Activated CD4-positive, CD25-positive, alpha-beta regulatory T cell treated with anti-CD3 and anti-CD28 coated beads, Interleukin-2, amount 50 U/mL, for 72 hours (primary cell): ENCODE measurements around the gene SLC16A10.
"Not testable (repeated sequence)": the region's sequence is repeated elsewhere in the genome, so short reads cannot be mapped to it uniquely, and the experiment has no call there.

Experiments used
- DNase-seq: peaks from one replicate; pipeline ENCODE4 v3.0.0; 2021

The SLC16A10 gene

GRCh38 chr6:111189666-111190210 is 102.4 kb downstream of the SLC16A10 start:
- DNase-seq: not testable (repeated sequence)

GRCh38 chr6:111190637-111191036 is 103.3 kb downstream of the SLC16A10 start:
- DNase-seq: no peak

GRCh38 chr6:111191136-111191535 is 103.8 kb downstream of the SLC16A10 start:
- DNase-seq: not testable (repeated sequence)

- DNase-seq: no peak
These were observed 105.7 kb downstream of the SLC16A10 start for GRCh38 chr6:111192911-111193555.

- DNase-seq: no peak
These were observed 108.4 kb downstream of the SLC16A10 start for GRCh38 chr6:111195656-111196055.

GRCh38 chr6:111198841-111199240 is 111.5 kb downstream of the SLC16A10 start:
- DNase-seq: no peak

GRCh38 chr6:111199935-111200334 is 112.6 kb downstream of the SLC16A10 start:
- no peak for DNase-seq

- no peak for DNase-seq
These were observed 113.3 kb downstream of the SLC16A10 start for GRCh38 chr6:111200350-111201243.

GRCh38 chr6:111201244-111201554 is 113.9 kb downstream of the SLC16A10 start:
- no peak for DNase-seq

GRCh38 chr6:111201764-111202163 is 114.5 kb downstream of the SLC16A10 start:
- DNase-seq: no peak

GRCh38 chr6:111203539-111203938 is 116.2 kb downstream of the SLC16A10 start:
- not testable (repeated sequence) for DNase-seq

- DNase-seq: no peak
These were observed 117.0 kb downstream of the SLC16A10 start for GRCh38 chr6:111204305-111204704.

GRCh38 chr6:111204881-111205280 is 117.6 kb downstream of the SLC16A10 start:
- DNase-seq: no peak

- DNase-seq: no peak
These were observed 118.2 kb downstream of the SLC16A10 start for GRCh38 chr6:111205502-111205901.

- no peak for DNase-seq
These were observed 120.0 kb downstream of the SLC16A10 start for GRCh38 chr6:111207141-111207858.

GRCh38 chr6:111208933-111209332 is 121.6 kb downstream of the SLC16A10 start:
- no peak for DNase-seq

GRCh38 chr6:111210194-111210728 is 123.0 kb downstream of the SLC16A10 start:
- peak; percentile 32 for DNase-seq

GRCh38 chr6:111211411-111212030 is 124.2 kb downstream of the SLC16A10 start:
- no peak for DNase-seq

- no peak for DNase-seq
These were observed 125.3 kb downstream of the SLC16A10 start for GRCh38 chr6:111212625-111213024.

- no peak for DNase-seq
These were observed 127.8 kb downstream of the SLC16A10 start for GRCh38 chr6:111215131-111215530.

- no peak for DNase-seq
These were observed 132.5 kb downstream of the SLC16A10 start for GRCh38 chr6:111219785-111220184.

- DNase-seq: no peak
These were observed 133.2 kb downstream of the SLC16A10 start for GRCh38 chr6:111220383-111221031.
